Stromal cell of bone marrow (primary cell): ENCODE results near the gene NES.

Source experiments
- DNase-seq: peaks from one replicate; pipeline ENCODE4 v3.0.0-alpha.2; 2012; ENCODE audit warnings: low read depth

Gene NES

DNA sequence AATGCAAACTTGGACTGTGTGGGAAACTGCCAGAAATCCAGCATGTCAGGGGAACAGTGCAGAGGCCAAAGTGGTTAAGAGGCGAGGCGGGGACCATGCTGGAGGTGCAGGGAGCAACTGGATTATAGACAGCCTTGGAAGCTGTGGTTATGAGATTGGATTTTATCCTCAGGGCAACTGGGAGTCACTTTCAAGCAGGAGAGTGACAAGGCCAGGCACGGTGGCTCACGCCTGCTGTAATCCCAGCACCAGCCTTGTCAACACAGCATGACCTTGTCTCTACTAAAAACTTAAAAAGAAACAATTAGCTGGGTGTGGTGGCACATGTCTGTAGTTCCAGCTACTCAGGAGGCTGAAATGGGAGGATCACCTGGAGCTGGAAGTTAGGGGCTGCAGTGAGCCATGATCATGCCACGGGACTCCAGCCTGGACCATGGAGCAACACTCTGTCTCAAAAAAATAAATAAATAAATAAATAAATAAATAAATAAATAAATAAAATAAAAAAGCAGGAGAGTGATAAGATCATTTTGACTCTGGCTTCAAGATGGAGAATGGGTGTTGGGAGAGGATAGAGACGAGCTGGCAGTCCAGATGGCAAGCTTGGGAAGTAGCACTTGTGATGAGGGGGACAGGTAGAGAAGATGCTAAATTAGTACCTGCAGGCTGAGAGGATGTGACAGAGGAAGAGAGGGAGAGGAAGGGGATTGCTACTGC, 54.5 kb downstream of the NES start:
- no peak for DNase-seq

DNA sequence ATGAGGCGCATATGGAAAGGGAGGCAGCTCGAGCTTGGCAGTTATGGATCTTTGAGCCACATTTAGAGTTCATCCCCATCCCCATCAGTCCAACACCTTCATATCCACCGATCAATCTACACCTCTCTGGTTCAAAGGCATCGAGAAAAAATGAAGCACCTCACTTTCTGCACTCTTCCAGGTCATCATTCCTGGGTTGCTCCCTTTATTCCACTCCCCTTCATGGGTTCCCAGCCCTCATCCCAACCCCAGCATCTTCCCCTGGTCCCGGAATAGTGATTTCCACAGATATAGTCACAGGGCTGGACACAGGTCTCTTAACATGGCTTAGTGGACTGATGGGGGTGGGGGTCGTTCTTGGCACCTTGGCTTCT, 57.6 kb downstream of the NES start:
- DNase-seq, result no peak

DNA sequence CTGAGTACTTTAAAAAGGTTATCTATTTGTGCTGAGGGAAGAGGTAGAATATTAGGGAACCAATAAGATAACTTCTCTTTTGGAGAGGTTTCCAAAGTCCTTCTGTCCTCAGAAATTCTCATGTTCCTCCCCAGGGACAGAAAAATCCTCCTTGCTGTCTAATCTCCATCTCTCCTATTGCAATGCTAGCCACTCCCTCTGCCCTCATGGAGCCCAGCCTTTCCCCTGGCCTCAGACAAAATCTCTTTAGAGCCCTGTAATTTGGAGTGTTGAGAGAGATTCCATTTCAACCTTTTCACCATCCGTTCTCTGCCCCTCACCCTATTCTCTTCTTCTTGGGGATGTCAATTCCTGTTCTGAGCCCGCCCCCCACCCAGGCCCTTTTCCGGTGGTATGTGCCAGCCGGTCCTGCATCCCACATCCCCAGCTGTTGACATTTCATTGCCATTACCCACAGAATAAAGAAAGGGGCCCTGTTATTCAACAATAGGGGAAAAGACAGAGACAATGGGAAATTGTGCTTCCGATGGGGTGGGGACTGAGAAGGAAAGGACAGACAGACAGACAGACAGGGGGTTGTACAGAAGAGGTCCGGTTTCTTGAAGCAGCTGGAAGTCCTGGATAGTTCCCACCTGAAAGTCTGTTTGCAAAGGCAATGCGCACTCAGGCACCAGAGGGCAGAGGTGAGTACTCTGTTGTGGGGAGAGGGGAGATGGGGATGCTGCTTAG, 58.2 kb downstream of the NES start, which contains the start of gene HAPLN2:
HAPLN2 (plus strand) TSS at position 563 of the 729 bp plus-strand sequence. CDS start 4,076 bp downstream, outside the sequence.
- no peak for DNase-seq
